ENCODE data around the gene NSD2. TPM values are rescaled to one million over a fixed set of nuclear protein-coding genes. Genes with fewer than 3 reads are reported as not detected.

Gene NSD2
- total RNA-seq, 2 donors from 2014 or later = 153 to 208 TPM

GRCh38 chr4:1879485-1879884 is 8.3 kb downstream of the NSD2 start:
- no peaks in the 10 kb centered on the region for H3K27me3 ChIP-seq (ENCODE audit: control insufficient read depth, insufficient read depth, low read length, poor library complexity, severe bottlenecking)
- peaks cover 11% of the 10 kb centered on the region for H3K4me1 Mint-ChIP-seq
- H3K36me3 Mint-ChIP-seq (ENCODE audit: low read depth) = peaks cover 20% of the 10 kb centered on the region
- DNase-seq = no peak
- H3K27me3 Mint-ChIP-seq (ENCODE audit: insufficient read depth) = no peaks in the 10 kb centered on the region
- no peaks in the 10 kb centered on the region for H3K9me3 ChIP-seq (ENCODE audit: control insufficient read depth, low read length)
- no peak overlapping the region for H3K4me3 ChIP-seq (ENCODE audit: low read length)
- H3K4me3 Mint-ChIP-seq = no peak overlapping the region
- no peak overlapping the region for H3K9ac ChIP-seq (ENCODE audit: extremely low read depth, low read length, poor library complexity, severe bottlenecking)
- H3K27ac ChIP-seq (ENCODE audit: low read depth, low read length) = peak overlapping the region; percentile 21
- TF ChIP-seq CTCF (conservative IDR thresholded peaks at IDR 0.05) = no peak
- peaks cover 7% of the 10 kb centered on the region for H3K36me3 ChIP-seq (ENCODE audit: control insufficient read depth, insufficient read depth, low read length)
- H3K27ac Mint-ChIP-seq = no peak overlapping the region
- no peaks in the 10 kb centered on the region for H3K9me3 Mint-ChIP-seq
- no peaks in the 10 kb centered on the region for H3K4me1 ChIP-seq (ENCODE audit: control insufficient read depth, insufficient read depth, low read length)
- 90 to 100% methylated on average over 2 to 4 of the region's 4 CpGs for WGBS, 2 experiments (ENCODE audit: insufficient coverage in 1 of 2, insufficient read length in 1 of 2)

- Mint-ChIP-seq H3K9me3 (no peaks in the 10 kb centered on the region), H3K4me3 (no peak overlapping the region), H3K27ac (peak overlapping the region; percentile 23), H3K27me3 (ENCODE audit: insufficient read depth) (no peaks in the 10 kb centered on the region), H3K4me1 (peaks cover 9% of the 10 kb centered on the region), H3K36me3 (ENCODE audit: low read depth) (peaks cover 20% of the 10 kb centered on the region)
- no peak overlapping the region for H3K4me3 ChIP-seq (ENCODE audit: low read length)
- H3K27ac ChIP-seq (ENCODE audit: low read depth, low read length) = peak overlapping the region; percentile 21
- H3K27me3 ChIP-seq (ENCODE audit: control insufficient read depth, insufficient read depth, low read length, poor library complexity, severe bottlenecking) = no peaks in the 10 kb centered on the region
- WGBS, 2 experiments (ENCODE audit: insufficient coverage in 1 of 2, insufficient read length in 1 of 2) = 95 to 100% methylated on average over 1 of the region's 1 CpG
- H3K4me1 ChIP-seq (ENCODE audit: control insufficient read depth, insufficient read depth, low read length) = no peaks in the 10 kb centered on the region
- no peak overlapping the region for H3K9ac ChIP-seq (ENCODE audit: extremely low read depth, low read length, poor library complexity, severe bottlenecking)
- H3K36me3 ChIP-seq (ENCODE audit: control insufficient read depth, insufficient read depth, low read length) = peaks cover 7% of the 10 kb centered on the region
- no peaks in the 10 kb centered on the region for H3K9me3 ChIP-seq (ENCODE audit: control insufficient read depth, low read length)
- no peak for TF ChIP-seq CTCF (conservative IDR thresholded peaks at IDR 0.05)
- DNase-seq = no peak
Measured at GRCh38 chr4:1880332-1880731, 9.1 kb downstream of the NSD2 start.

- DNase-seq = no peak
- H3K27ac ChIP-seq (ENCODE audit: low read depth, low read length) = no peak overlapping the region
- peaks cover 9% of the 10 kb centered on the region for H3K4me1 Mint-ChIP-seq
- H3K27me3 ChIP-seq (ENCODE audit: control insufficient read depth, insufficient read depth, low read length, poor library complexity, severe bottlenecking) = no peaks in the 10 kb centered on the region
- H3K9me3 ChIP-seq (ENCODE audit: control insufficient read depth, low read length) = no peaks in the 10 kb centered on the region
- no peak for TF ChIP-seq CTCF (conservative IDR thresholded peaks at IDR 0.05)
- 95% methylated on average over 1 of the region's 1 CpG; no CpG with 5 or more reads in 1 of the 2 experiments for WGBS, 2 experiments (ENCODE audit: insufficient coverage in 1 of 2, insufficient read length in 1 of 2)
- no peak overlapping the region for H3K9ac ChIP-seq (ENCODE audit: extremely low read depth, low read length, poor library complexity, severe bottlenecking)
- H3K27me3 Mint-ChIP-seq (ENCODE audit: insufficient read depth) = no peaks in the 10 kb centered on the region
- H3K4me1 ChIP-seq (ENCODE audit: control insufficient read depth, insufficient read depth, low read length) = no peaks in the 10 kb centered on the region
- peaks cover 22% of the 10 kb centered on the region for H3K36me3 Mint-ChIP-seq (ENCODE audit: low read depth)
- H3K9me3 Mint-ChIP-seq = no peaks in the 10 kb centered on the region
- no peak overlapping the region for H3K4me3 Mint-ChIP-seq
- peaks cover 7% of the 10 kb centered on the region for H3K36me3 ChIP-seq (ENCODE audit: control insufficient read depth, insufficient read depth, low read length)
- no peak overlapping the region for H3K4me3 ChIP-seq (ENCODE audit: low read length)
- H3K27ac Mint-ChIP-seq = no peak overlapping the region
Measured at GRCh38 chr4:1882850-1883271, 11.7 kb downstream of the NSD2 start.
